HCT116 (cell line): ENCODE results near the gene RAP1A. TPM values are rescaled to one million over a fixed set of nuclear protein-coding genes. Genes with fewer than 3 reads are reported as not detected.

ENCODE experiments used
- ATAC-seq: fragments of 200-7000 bp; cut with Tn5 transposase; 2 replicates; pipeline ENCODE4 v1.9.1; 2020; ENCODE audit warnings: mild to moderate bottlenecking, moderate library complexity
- BruUV-seq: library from RNA; stranded (reverse); fragments of 400-500 nt; replicated peaks from 2 replicates; lab custom pipeline; 2021; lab: Mats Ljungman, UMichigan
- CTCF ChIA-PET: fragments of 300-600 bp; sonication (Branson Sonifier 250); formaldehyde crosslinking; loops from one replicate; lab custom pipeline; 2021; ENCODE audit warnings: antibody characterized with exemption; lab: Charles Lee
- POLR2A ChIA-PET: fragments of 300-600, 350-600 bp; sonication (Branson Sonifier 250); formaldehyde crosslinking; loops from one replicate; lab custom pipeline; 2021; ENCODE audit warnings: antibody characterized with exemption; lab: Charles Lee
- RAD21 ChIA-PET, 2 experiments: fragments of 300-600 bp; sonication (Branson Sonifier 250); formaldehyde crosslinking; loops; one replicate each; lab custom pipeline; 2023; ENCODE audit warnings: low total read pairs in 2 of 2; ENCODE audit not compliant: uncharacterized antibody in 2 of 2, unreplicated experiment in 2 of 2, low non-redundant PET in 1 of 2; lab: Charles Lee
- DNase-seq: peaks from one replicate; pipeline ENCODE4 v3.0.0-alpha.2; 2010; ENCODE audit warnings: low read depth, low spot score
- H2AFZ ChIP-seq: fragments of 200-600 bp; shearing (Covaris generic), sonication (generic); 2 replicates; pipeline ENCODE4 v1.6.1; 2017; ENCODE audit warnings: low read depth, mixed run types, mixed read lengths, antibody characterized with exemption, low read length; ENCODE audit not compliant: poor library complexity, severe bottlenecking
- H3K27ac ChIP-seq: 2 replicates; pipeline ENCODE4 v1.5.1; 2012; ENCODE audit warnings: low read depth, low read length
- H3K27me3 ChIP-seq: fragments of 200-600 bp; sonication (generic); 2 replicates; pipeline ENCODE4 v1.6.1; 2016; ENCODE audit warnings: mixed run types, low read length, mixed read lengths; ENCODE audit not compliant: insufficient read depth
- H3K36me3 ChIP-seq, 2 experiments: fragments of 200-500 bp in 1 of 2; fragments of 200-600 bp in 1 of 2; sonication (Bioruptor generic) in 1 of 2; sonication (generic) in 1 of 2; 2 replicates each; pipeline versions ENCODE4 v1.5.1 to v1.6.1; 2014 to 2016; ENCODE audit warnings: low read length in 2 of 2, inconsistent platforms in 1 of 2, mixed read lengths in 1 of 2, mixed run types in 1 of 2; ENCODE audit not compliant: insufficient read depth in 2 of 2, control insufficient read depth in 1 of 2
- H3K4me1 ChIP-seq, 2 experiments: fragments of 200-600 bp in 1 of 2; sonication (generic) in 1 of 2; 2 replicates each; pipeline versions ENCODE4 v1.5.1 to v1.6.1; 2012 to 2017; ENCODE audit warnings: low read length in 2 of 2, inconsistent platforms in 1 of 2, mild to moderate bottlenecking in 1 of 2, mixed read lengths in 1 of 2, mixed run types in 1 of 2, moderate library complexity in 1 of 2; ENCODE audit not compliant: insufficient read depth in 2 of 2, control insufficient read depth in 1 of 2
- H3K4me2 ChIP-seq: fragments of 200-600 bp; sonication (generic); 2 replicates; pipeline ENCODE4 v1.6.1; 2017; ENCODE audit warnings: mixed run types, low read length, mixed read lengths
- H3K4me3 ChIP-seq, 2 experiments: fragments of 200-600 bp in 1 of 2; sonication (generic) in 1 of 2; replicated peaks in 1 of 2; 2 replicates each; pipeline ENCODE4 v1.5.1; 2011 to 2016; ENCODE audit warnings: low read length in 2 of 2, control low read depth in 1 of 2, low read depth in 1 of 2, mild to moderate bottlenecking in 1 of 2, mixed read lengths in 1 of 2, mixed run types in 1 of 2
- H3K79me2 ChIP-seq: fragments of 200-600 bp; sonication (generic); 2 replicates; pipeline ENCODE4 v1.6.1; 2017; ENCODE audit warnings: mild to moderate bottlenecking, mixed run types, low read length, moderate library complexity, mixed read lengths; ENCODE audit not compliant: insufficient read depth
- H3K9ac ChIP-seq: fragments of 200-600 bp; sonication (generic); 2 replicates; pipeline ENCODE4 v1.6.1; 2016; ENCODE audit warnings: low read length, mixed read lengths
- H3K9me2 ChIP-seq: fragments of 200-600 bp; sonication (generic), shearing (Covaris generic); 2 replicates; pipeline ENCODE4 v1.6.1; 2017; ENCODE audit warnings: mixed run types, mild to moderate bottlenecking, moderate library complexity; ENCODE audit not compliant: insufficient read depth
- H3K9me3 ChIP-seq, 2 experiments: fragments of 200-500 bp in 1 of 2; fragments of 200-600 bp in 1 of 2; sonication (Bioruptor generic) in 1 of 2; sonication (generic) in 1 of 2; 2 replicates each; pipeline ENCODE4 v1.6.1; 2014 to 2017; ENCODE audit warnings: low read length in 2 of 2, mixed read lengths in 2 of 2, inconsistent platforms in 1 of 2, low read depth in 1 of 2, mild to moderate bottlenecking in 1 of 2, mixed run types in 1 of 2, moderate library complexity in 1 of 2; ENCODE audit not compliant: control insufficient read depth in 1 of 2, insufficient read depth in 1 of 2
- H4K20me1 ChIP-seq: fragments of 200-600 bp; sonication (generic), shearing (Covaris generic); 2 replicates; pipeline ENCODE4 v1.6.1; 2017; ENCODE audit warnings: mixed run types, mild to moderate bottlenecking, moderate library complexity; ENCODE audit not compliant: insufficient read depth
- ATF3 ChIP-seq: IDR thresholded peaks from 2 replicates; pipeline ENCODE4 v1.6.1; 2012
- CBX3 ChIP-seq: IDR thresholded peaks from 2 replicates; pipeline ENCODE4 v1.6.1; 2012; ENCODE audit warnings: low read depth
- CEBPB ChIP-seq: IDR thresholded peaks from 2 replicates; pipeline ENCODE4 v1.6.1; 2012; ENCODE audit warnings: low read depth
- EGR1 ChIP-seq: IDR thresholded peaks from 2 replicates; pipeline ENCODE4 v1.6.1; 2012; ENCODE audit warnings: low read depth
- ELF1 ChIP-seq: IDR thresholded peaks from 2 replicates; pipeline ENCODE4 v1.6.1; 2012; ENCODE audit warnings: low read depth, borderline replicate concordance
- EZH2 ChIP-seq: fragments of 200-600 bp; sonication (generic); IDR thresholded peaks from 2 replicates; pipeline ENCODE4 v1.6.1; 2017; ENCODE audit warnings: antibody characterized with exemption, mixed run types
- MAX ChIP-seq: IDR thresholded peaks from 2 replicates; pipeline ENCODE4 v1.6.1; 2012
- POLR2A ChIP-seq: IDR thresholded peaks from 2 replicates; pipeline ENCODE4 v1.7.0; 2011; ENCODE audit warnings: borderline replicate concordance; ENCODE audit not compliant: insufficient read depth, insufficient read length; ENCODE audit errors: extremely low read depth
- POLR2AphosphoS5 ChIP-seq: IDR thresholded peaks from 2 replicates; pipeline ENCODE4 v1.6.1; 2011; ENCODE audit warnings: mild to moderate bottlenecking, low read depth, low read length, moderate library complexity
- RAD21 ChIP-seq: IDR thresholded peaks from 2 replicates; pipeline ENCODE4 v1.6.1; 2012; ENCODE audit warnings: low read depth, mild to moderate bottlenecking
- SIN3A ChIP-seq: IDR thresholded peaks from 2 replicates; pipeline ENCODE4 v1.6.1; 2012; ENCODE audit warnings: low read depth
- SP1 ChIP-seq: IDR thresholded peaks from 2 replicates; pipeline ENCODE4 v1.6.1; 2012; ENCODE audit warnings: low read depth
- SRF ChIP-seq: IDR thresholded peaks from 2 replicates; pipeline ENCODE4 v1.6.1; 2012; ENCODE audit warnings: low read depth
- YY1 ChIP-seq: IDR thresholded peaks from 2 replicates; pipeline ENCODE4 v1.6.1; 2011; ENCODE audit warnings: low read length, low read depth, moderate library complexity, mild to moderate bottlenecking; ENCODE audit not compliant: insufficient replicate concordance; ENCODE audit errors: extremely low read depth
- ZNF274 ChIP-seq: fragments of 200-500 bp; sonication (Bioruptor generic); IDR thresholded peaks from 2 replicates; pipeline ENCODE4 v1.6.1; 2014; ENCODE audit warnings: mild to moderate bottlenecking, low read depth, low read length, inconsistent platforms
- intact Hi-C: fragments of 100-400 bp; cut with micrococcal nuclease; formaldehyde crosslinking; loops from 2 replicates; pipeline ENCODE4 v1.10.0; 2022
- total RNA-seq: library from RNA; stranded (reverse); gene quantifications from one replicate; pipeline ENCODE4 v1.2.1, GENCODE V29; 2021; ENCODE audit not compliant: unreplicated experiment

The RAP1A gene
- total RNA-seq, 1 experiment from 2014 or later = 46.2 TPM

GRCh38 chr1:111629190-111629954 lies 9.8 kb downstream of the RAP1A start:
- Histone ChIP-seq H3K4me3 (no peak overlapping the region), H3K4me1 (no peaks in the 10 kb centered on the region), H3K9me2 (no peaks in the 10 kb centered on the region), H3K9ac (no peak overlapping the region), H2AFZ (no peak overlapping the region), H3K27me3 (no peaks in the 10 kb centered on the region), H3K79me2 (peaks cover 89% of the 10 kb centered on the region), H3K9me3 (no peaks in the 10 kb centered on the region), H4K20me1 (peaks cover 5% of the 10 kb centered on the region; the same call in 1 of the 2 replicates), H3K36me3 (no peaks in the 10 kb centered on the region), H3K4me2 (no peak overlapping the region), H3K27ac (no peak overlapping the region)
- ChIA-PET RAD21 (no interaction called here), POLR2A (no interaction called here), CTCF (interaction anchor here (1.5 kb wide), 1 partner anchor 118 kb away, joined by 3 read pairs; no protein-coding TSS in a partner anchor)
- TF ChIP-seq ELF1 (no peak), SIN3A (no peak), POLR2A (no peak), CBX3 (no peak), YY1 (no peak)
- intact Hi-C loops = no loop called here
- ATAC-seq = no peak
- no peak for DNase-seq
- BruUV-seq = no TSS peak

- Histone ChIP-seq H3K9me2 (no peaks in the 10 kb centered on the region), H2AFZ (no peak overlapping the region), H3K36me3 (no peaks in the 10 kb centered on the region), H3K79me2 (peaks cover 85% of the 10 kb centered on the region), H3K27me3 (no peaks in the 10 kb centered on the region), H4K20me1 (peaks cover 5% of the 10 kb centered on the region; the same call in 1 of the 2 replicates), H3K4me2 (no peak overlapping the region), H3K27ac (no peak overlapping the region), H3K9me3 (no peaks in the 10 kb centered on the region), H3K9ac (no peak overlapping the region), H3K4me3 (no peak overlapping the region), H3K4me1 (no peaks in the 10 kb centered on the region)
- DNase-seq (no peak), ATAC-seq (no peak)
- RAD21 ChIA-PET = no interaction called here
- no TSS peak for BruUV-seq
- no peak for TF ChIP-seq SP1
- no peak for TF ChIP-seq RAD21
- no peak for TF ChIP-seq POLR2AphosphoS5
- TF ChIP-seq MAX = no peak
- no peak for TF ChIP-seq ATF3
- no peak for TF ChIP-seq SRF
- no peak for TF ChIP-seq ZNF274
- no peak for TF ChIP-seq EGR1
- TF ChIP-seq CEBPB = no peak
- TF ChIP-seq POLR2A = no peak
- no peak for TF ChIP-seq EZH2
- CTCF ChIA-PET = no interaction called here
- POLR2A ChIA-PET = interaction anchor here (0.6 kb wide), 1 partner anchor 1050 kb away, joined by 5 read pairs; no protein-coding TSS in a partner anchor
- intact Hi-C loops = no loop called here
Observed at GRCh38 chr1:111630567-111630966, 11.0 kb downstream of the RAP1A start.
